Activated CD4-positive, alpha-beta T cell treated with anti-CD3 and anti-CD28 coated beads, Interleukin-2, Interleukin-6, amounts not matched to agents 100 ng/mL and 50 ng/mL, durations not matched to agents 16 hours and 8 hours (primary cell): ENCODE results near the gene PDCD1LG2.
"Not testable (repeated sequence)": the region's sequence is repeated elsewhere in the genome, so short reads cannot be mapped to it uniquely, and the experiment has no call there.

Experiments
- DNase-seq: peaks from one replicate; pipeline ENCODE4 v3.0.0-alpha.2; 2020

PDCD1LG2 gene

GRCh38 chr9:5571629-5572232, 61.4 kb downstream of the PDCD1LG2 start:
- no peak for DNase-seq

DNA sequence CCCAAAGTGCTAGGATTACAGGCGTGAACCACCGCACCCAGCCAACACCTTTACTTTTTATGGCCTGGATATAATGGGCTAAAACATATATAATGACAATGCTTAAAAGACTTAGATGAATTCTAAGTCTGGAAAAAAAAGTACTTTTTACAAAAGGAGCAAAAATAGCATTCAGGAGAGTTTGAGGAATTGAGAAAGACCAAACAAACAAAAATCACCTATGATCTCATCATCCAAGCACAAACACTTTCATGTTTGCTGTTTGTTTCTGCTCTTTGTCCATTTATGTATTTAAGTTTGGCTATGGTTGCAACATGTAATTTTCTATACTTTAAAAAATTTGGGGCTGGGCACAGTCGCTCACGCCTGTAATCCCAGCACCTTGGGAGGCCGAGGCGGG, 63.8 kb downstream of the PDCD1LG2 start:
- no peak for DNase-seq

GRCh38 chr9:5575000-5575399, 64.7 kb downstream of the PDCD1LG2 start:
- DNase-seq = no peak

- DNase-seq = no peak
Measured at GRCh38 chr9:5577225-5577624, 66.9 kb downstream of the PDCD1LG2 start.

DNA sequence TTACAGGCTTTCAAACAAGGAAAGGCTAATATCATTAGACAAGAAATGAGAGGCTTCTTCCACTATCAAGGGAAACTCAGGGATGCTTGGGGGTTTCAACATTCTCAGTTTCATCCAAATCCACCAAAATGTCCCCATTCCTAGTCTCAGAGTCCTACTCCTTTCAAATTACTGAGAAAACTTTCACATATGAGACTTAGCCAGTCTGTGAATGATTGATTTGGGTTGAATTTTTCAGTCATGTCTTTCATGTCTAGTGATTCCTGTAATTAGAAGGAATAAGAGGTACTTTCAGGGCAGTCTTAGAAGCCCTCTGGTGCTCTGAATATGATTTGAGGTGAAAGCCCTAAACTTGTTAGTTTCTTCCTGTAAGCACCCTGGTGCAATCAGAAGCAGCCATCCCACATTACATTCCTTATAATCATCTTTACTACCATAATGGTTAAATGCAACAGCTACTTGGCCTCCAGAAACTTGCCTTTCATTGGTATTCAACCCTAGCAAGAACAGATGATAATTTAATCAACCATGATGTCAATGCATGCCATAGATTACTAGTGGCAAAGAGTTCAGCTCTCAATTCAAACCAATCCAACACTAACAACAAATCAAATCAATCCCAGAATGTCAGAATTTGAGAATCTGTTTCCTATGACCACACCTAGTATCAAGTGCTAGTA, 67.8 kb downstream of the PDCD1LG2 start:
- DNase-seq = no peak

GRCh38 chr9:5578698-5579085, 68.4 kb downstream of the PDCD1LG2 start:
- no peak for DNase-seq

GRCh38 chr9:5579881-5580280, 69.5 kb downstream of the PDCD1LG2 start:
- peak; percentile 18 for DNase-seq

DNA sequence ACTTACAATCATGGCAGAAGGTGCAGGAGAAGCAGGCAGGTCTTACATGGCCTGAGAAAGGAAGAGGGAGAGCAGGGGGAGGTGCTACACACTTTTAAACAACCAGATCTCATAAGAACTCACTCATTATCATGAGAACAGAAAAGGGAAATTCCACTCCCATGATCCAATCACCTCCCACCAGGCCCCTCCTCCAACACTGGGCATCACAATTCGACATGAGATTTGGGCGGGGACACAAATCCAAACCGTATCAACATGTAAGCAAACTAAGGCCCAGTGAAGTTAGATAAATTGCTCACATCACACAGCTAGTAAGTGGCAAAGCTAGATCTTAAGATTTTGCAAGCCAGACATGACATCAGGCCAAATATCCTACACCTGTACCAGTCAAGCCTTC, 70.3 kb downstream of the PDCD1LG2 start:
- no peak for DNase-seq

DNA sequence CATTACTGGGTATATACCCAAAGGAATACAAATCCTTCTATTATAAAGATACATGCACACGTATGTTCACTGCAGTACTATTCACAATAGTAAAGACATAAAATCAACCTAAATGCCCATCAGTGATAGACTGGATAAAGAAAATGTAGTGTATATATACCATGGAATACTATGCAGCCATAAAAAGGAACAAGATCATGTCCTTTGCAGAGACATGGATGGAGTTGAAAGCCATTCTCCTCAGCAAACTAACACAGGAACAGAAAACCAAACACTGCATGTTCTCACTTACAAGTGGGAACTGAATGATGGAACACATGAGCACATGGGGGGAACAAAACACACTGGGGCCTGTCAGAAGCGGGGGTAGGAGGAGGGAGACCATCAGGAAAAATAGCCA, 71.4 kb downstream of the PDCD1LG2 start:
- DNase-seq = not testable (repeated sequence)

DNA sequence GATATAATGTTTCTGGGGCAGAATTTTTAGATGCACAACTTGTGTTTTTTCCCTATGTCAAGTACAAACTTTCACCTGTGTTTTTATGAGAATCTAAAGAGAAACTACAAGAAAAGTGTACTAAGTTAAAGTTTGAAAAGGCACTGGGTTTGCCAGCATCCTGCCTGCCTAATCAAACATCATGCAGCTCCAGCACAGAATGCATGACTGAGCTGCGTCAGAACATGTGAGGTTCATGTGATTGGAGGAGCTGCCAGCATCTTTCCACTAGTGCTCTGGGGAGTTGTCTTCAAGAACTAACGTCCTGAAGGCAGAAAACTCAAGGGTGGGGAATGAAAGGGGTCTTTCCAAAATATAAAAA, 72.5 kb downstream of the PDCD1LG2 start:
- DNase-seq = peak; percentile 44

DNA sequence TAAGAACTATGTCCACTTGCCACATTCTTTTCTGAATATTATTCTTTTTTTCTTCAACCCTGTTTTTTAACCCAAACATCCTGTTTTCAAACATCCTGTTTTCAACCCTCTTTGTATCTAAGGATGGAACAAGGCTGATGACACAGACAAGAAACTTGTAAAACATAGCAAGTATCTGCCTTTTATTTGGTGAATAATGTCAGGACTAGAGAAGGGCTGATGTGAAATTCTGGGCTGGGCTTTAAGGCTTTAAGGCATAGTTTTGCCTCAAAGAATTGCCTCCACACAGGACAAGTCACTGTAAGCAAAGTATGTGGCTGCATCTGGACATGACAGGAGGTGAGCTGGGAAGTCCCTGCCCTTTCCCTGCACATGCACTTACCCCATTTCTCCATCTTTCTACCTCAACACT, 76.1 kb downstream of the PDCD1LG2 start:
- DNase-seq = peak; percentile 40

DNA sequence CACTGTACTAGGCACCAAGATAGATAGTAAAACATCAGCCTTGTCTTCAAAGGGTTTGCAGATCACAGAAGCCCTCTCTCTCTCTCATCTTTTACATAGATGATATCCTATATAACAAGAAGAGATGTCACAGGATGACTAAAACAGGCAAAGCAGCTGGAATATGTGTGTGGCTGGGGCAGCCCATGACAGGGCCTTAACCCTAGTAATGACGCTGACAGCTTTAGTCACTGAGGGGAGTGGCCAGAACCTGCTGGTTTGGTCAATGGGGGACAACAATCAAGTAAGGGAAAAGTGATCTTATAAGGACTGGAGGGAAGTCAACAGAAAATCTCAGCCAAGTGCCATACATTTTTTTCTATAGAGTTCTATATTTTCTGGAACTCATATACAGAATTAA, 76.7 kb downstream of the PDCD1LG2 start:
- DNase-seq = peak; percentile 59

DNA sequence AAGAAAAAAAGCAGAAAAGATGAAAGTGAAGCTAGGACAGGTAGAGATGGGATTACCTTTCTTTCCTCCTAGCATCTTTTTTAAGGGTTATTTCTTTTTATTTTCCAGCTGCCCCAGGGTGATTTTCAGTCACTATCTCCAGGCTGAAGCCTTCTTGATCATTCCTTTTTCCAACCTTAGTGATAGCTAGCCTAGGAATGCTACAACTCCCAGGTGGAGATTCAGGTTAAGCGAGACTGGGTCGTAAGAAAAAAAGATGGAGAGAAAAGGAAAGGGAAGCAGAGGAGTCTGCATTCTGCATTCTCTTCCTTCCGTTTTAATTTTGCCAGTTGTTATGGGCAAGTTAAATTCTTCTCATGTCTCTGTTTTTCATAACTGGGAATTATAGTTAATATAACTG, 81.9 kb downstream of the PDCD1LG2 start:
- no peak for DNase-seq

DNA sequence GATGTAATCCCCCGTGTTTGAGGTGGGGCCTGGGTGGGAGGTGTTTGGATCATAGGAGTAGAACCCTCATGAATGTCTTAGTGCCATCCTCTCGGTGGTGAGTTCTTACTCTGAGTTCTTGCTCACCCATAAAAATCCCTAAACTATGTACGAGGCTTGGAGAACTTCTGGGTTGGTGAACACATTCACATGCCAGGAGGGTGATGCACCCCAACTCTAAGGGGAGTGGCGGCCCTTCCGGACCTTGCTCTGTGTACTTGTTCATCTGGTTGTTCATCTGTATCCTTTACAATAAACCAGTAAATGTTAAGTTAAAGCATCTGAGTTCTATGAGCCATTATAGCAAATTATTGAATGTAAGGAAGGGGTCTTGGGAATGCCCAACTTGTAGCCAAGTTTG, 82.6 kb downstream of the PDCD1LG2 start:
- no peak for DNase-seq

- DNase-seq = peak; percentile 46
Measured at GRCh38 chr9:5593904-5594303, 83.6 kb downstream of the PDCD1LG2 start.

DNA sequence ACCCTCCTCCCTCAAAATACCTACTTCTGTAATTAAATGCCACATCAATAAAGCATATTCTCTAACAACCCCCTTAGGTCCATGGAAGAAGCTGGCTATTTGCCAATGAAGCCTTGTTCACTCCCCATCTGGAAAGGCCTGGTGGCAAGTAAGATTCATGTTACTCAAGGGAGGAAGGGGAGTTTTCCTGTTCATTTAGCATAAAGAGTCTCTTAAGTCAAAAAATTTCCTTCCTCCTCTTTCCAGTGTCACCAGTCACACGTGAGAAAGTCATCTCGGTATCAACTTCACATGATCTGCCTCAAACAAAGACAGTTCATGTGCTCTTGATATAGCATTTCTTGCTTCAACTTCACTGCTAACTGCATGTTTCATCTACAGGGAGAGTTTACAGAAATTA, 85.8 kb downstream of the PDCD1LG2 start:
- no peak for DNase-seq

DNA sequence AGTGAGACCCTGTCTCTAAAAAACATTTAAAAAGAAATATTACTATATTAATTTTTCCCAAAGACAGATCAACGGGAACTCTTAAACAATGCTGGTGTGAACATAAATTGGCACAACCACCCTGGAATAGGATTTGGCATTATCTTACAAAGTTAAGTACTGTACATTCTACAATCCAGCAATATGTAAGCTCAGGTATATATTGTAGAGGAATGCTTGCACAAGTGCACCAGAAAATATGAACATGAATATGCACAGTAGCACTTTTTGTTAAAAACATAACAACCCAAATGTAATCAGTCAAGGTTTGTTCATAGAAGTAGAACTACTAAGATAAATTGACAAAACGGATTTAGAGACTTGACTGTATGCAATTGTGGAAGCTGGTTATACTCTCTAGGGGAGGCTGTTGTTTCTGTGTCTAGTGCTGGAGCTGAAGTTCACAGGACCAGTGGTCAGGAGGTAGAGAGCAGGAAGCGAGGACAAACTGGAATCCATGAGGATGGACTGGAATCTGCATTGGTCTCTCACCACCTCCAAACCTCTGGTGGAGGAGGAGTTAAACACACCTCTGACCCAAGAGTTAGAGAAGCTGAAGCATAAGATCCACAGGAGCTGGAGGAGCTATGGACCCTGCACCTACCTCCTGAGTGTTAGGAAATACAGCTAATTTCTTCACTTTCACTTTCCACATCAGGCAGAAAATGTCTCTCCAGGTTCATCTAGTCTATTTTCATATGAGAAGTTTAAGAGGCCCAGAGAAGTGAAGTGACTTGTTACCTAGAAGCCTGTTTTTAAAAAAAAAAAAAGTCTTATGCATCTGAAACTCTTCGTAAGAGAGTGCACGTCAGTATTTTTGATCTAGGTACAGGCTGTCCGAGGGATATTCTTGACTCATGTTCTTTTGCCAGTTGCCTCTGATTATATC, 98.2 kb downstream of the PDCD1LG2 start:
- peak; percentile 31 for DNase-seq

DNA sequence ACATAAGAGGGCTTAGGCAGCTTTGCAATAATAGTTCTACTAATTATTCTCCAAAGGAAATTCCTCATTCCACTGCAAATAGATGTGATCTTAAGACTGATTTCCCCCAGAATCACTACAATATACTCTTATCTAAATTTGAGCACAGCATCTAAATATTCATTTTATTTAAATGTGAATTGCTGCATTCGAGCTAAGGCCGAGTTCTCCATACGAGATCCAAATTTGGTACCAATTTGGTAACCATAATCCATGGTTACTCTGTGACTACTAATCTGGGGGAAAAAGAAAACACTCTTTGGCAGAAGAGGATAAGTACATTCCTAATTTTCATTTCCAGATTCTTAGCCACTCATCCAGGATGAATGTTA, 98.9 kb downstream of the PDCD1LG2 start:
- no peak for DNase-seq

DNA sequence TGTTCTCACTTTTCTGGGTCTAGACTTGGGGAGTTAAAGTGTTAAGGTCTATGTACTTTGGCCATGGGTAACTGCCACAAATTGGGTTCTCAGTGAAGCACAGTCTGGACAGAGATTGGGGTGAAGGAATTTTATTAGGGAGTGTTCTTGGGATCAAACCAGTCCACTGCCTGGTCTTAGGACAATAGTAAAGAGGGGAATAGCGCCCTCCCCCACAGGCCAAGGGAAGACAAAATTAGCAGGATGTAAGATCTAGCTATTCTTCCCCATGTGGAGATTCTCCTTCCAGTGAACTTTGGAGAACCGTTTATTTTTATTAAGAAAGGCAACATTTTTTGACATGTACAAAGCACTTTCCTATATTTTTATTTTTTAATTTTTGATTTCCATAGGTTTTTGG, 100.2 kb downstream of the PDCD1LG2 start:
- no peak for DNase-seq

GRCh38 chr9:5611321-5612184, 101.2 kb downstream of the PDCD1LG2 start:
- DNase-seq = no peak

- no peak for DNase-seq
Measured at GRCh38 chr9:5612185-5612530, 101.8 kb downstream of the PDCD1LG2 start.

DNA sequence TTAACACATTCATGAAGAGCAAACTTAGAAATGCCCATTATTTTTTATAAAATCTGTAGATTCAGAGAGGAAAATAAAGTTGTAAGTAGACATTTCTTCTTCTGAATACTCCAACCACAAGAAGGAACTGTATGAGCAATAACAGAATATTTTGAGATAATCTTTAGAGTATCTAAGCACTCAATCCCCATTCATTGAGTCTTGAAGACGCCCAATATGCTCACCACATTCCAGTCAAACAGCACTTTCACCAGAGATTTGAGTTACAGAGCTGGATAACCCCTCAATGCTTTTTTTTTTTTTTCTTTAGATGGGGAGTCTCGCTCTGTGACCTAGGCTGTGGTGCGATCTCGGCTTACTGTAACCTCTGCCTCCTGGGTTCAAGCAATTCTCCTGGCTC, 103.9 kb downstream of the PDCD1LG2 start:
- peak; percentile 43 for DNase-seq

GRCh38 chr9:5614985-5615384, 104.7 kb downstream of the PDCD1LG2 start:
- no peak for DNase-seq
